GM21576 (cell line): ENCODE measurements around the gene FYN.

ENCODE experiments used
- ATAC-seq: cut with Tn5 transposase; IDR thresholded peaks from one replicate; pipeline ENCODE4 v1.9.1; 2021; ENCODE audit warnings: mild to moderate bottlenecking, moderate library complexity; ENCODE audit not compliant: unreplicated experiment

The FYN gene

GRCh38 chr6:111668410-111668809 is 204.8 kb downstream of the FYN start:
- no peak for ATAC-seq

DNA sequence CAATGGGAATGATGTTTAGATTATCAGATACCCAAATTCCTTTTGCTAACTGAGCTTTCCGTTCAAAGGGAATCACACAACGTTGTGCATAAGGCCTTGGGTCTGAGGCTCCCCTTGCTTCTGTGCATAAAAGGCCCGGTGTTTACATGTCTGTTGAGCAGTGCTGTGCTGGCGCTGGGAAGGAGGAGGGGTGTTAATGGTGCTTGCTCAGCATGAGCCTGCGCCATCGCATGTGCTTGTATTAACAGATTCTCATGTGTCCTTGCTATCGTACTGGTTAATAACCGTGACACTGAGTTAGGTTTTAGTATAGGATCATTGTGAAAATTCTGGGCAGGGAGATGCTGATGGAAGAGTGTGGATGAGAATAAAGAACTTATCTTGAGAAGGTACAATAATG is 205.3 kb downstream of the FYN start:
- no peak for ATAC-seq

DNA sequence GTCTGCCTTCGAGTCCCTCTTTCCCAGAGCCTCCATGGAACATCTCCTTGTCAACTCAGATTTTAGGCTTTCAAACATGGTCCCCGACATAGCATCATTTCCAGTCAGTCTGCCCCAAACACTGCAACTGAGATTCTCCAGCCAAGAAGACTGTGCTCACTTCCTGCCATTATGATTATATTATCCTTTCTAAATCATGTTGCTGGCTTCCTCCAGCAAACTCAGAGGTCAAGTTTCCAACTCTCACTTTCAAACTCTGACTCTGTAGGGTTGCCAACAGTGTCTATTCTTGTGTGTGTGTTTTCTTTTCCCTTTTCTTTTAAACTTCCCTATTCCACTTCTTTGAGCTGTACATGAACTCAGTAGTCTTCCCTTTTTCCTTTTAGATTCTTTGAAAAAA is 206.4 kb downstream of the FYN start:
- ATAC-seq = no peak

DNA sequence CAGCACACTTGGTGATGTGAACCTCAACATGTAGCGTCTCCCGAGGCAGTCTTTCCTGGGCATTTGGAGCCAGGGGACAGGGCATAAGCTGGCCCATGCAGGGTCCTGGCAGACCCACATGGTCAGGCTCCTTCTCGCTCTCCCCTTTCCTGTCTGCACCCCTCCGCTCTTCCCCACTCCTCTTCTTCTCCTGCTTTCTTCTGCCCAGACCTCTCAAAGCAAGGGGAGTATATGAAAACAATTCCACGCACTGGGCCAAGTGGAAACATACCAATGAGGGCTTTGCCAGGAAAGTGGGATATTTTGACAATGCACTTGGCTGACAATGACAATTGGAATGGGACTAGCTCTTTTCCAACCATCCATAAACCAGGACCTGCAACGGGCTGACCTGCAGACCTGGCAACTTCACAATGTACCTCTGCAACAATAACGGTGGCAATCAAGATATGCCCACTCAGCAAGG is 208.7 kb downstream of the FYN start:
- no peak for ATAC-seq

GRCh38 chr6:111663692-111664564 is 209.3 kb downstream of the FYN start:
- ATAC-seq = no peak

DNA sequence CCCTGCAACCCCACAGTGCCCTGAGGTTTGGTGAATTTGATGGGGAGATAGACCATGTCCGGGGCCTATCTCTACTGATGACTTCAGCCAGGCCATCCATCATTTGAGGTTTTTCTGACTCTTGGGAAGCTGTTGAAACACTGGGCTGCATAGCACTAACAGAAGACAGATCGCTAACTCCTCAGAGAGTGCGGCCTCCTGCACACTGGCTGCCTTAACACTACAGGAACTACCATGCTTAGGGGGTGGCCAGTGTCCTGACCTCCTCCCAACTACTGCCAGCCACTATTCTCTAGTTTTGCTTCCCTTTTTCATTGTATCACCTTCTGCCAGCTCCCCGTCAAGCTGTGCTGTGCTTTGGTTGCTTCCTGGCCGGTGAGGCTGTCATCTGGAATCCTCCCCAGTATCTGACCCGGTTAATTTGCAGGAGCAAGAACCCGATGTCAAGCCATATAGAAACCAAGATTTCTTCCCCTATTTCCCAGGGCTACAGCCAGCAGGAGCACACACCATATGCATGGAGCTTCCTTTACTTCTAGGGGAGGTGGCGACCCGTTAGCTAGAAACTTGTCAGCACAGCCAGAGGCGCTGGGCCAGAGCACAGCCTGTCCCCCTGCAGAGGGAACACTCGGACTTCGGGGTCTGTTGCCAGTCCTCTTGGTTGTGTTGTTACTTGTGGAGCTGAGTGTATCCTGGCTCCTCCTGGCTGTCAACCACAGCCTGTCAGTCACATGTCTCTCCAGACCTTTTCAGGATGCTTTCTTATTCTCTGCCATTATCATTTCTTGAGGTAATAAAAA is 210.3 kb downstream of the FYN start:
- ATAC-seq = no peak

GRCh38 chr6:111662072-111662793 is 211.0 kb downstream of the FYN start:
- ATAC-seq = no peak

GRCh38 chr6:111661541-111662061 is 211.7 kb downstream of the FYN start:
- ATAC-seq = no peak

DNA sequence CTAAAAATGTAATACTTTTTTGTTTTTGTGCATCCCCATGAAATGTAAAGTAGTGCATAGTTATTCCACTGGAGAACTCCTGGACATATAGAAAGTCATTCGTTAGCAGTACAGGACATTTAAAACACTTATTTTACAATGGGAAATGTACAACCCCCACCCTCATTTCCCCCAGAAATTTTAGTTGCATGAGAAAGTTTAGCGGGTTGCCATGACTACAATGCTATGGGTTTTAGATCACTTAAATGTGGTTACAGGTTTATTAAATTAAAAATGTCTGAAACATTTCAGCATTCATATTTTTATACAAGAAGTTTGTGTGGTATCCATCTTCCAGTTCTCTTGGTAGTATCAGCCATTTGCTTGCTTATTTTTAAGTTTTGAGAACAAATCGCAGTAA is 212.7 kb downstream of the FYN start:
- ATAC-seq = no peak

GRCh38 chr6:111658462-111659154 is 214.6 kb downstream of the FYN start:
- ATAC-seq = no peak

- no peak for ATAC-seq
These were observed 216.1 kb downstream of the FYN start for GRCh38 chr6:111657146-111657545.

DNA sequence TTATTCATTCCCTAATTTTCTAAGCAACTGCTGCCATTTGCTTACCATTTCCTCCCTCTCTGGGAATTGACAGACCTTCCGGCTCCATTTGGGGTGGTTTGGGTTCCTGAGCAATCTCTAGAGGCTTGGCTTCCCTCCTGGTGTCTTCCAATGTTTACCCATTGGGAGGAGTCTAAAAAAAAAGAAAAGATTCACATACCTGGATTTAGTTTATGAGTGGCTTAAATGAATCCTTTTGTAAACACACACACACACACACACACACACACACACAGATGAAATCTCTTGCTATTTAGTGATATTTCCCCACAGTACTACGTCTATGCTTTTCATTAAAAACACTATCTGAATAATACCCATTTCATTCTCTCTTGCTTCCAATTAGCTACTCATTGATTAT is 219.3 kb downstream of the FYN start:
- no peak for ATAC-seq

DNA sequence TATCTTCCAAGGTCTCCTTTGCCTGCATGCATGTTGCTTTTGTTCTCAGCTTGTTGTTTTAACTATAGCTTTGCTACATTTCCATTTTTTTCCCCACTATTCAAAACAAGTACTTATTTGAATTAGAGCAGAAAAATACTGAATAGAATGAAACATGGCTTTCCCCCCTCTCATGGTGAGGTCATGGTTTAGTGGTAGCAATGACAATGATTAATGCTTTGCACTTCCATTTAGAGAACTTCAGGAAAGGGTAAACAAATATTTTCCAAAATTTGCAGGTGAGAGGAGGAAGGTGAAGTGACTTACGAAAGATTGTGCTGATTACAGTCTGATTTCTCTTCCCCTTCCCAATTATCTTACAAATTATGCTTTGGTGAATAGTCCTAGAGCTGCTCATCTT is 219.8 kb downstream of the FYN start:
- ATAC-seq = no peak

DNA sequence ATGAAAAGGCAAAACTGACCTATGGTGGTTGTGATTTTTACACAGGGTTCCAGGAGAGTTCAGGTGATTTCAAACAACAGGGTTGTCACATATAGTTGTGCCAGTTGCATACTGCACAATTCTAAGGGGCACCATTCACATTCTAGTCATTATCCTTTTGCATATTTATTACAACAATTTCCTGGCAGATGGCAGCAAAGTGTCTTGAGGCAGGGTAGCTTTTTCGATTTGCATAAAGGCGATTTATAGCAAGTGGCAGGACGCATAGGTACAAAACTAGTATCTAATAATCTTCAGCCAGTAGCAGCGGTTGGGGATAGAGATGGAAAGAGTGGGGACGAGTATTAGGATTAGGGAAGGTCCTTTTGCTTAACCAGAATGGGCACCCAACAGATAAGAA is 221.1 kb downstream of the FYN start:
- ATAC-seq = no peak

- ATAC-seq = no peak
These were observed 221.8 kb downstream of the FYN start for GRCh38 chr6:111651185-111652034.

DNA sequence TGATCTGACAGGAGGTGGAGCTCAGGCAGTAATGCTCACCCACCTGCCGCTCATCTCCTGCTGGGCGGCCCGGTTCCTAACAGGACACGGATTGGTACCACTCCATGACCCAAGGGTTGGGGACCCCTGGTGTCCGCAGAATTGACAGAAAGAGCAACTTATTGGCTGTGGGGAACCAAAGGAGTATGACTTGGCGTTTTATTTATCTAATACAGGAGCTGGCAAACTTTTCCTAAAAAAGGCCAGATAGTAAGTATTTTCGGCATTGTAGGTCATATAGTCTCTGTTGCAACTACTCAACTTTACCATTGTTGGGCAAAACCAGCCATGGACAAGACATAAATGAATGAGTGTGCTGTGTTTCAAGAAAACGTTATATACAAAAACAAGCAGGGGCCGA is 223.2 kb downstream of the FYN start:
- no peak for ATAC-seq

- no peak for ATAC-seq
These were observed 225.2 kb downstream of the FYN start for GRCh38 chr6:111648100-111648499.

DNA sequence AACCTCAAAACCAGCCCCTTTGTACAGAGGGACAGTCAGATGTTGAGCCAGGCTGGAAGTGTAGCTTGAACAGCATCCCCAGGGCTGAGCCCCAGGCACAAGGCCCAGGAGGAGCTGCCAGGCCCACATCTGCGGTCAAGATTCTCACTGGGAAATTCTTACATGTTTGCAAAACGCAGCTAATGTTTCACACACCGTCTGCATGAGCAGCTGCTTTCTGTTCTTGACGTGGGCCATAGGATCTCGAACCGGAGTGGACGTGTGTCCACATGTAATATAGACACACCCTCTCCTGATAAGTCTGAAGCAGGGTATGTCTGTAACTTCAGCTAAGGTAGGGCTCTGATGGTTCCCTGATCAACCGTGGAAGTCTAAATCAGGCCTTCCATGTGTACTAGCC is 226.3 kb downstream of the FYN start:
- ATAC-seq = no peak

GRCh38 chr6:111646034-111646433 is 227.2 kb downstream of the FYN start:
- no peak for ATAC-seq
